Measurements from ENCODE around the gene GAS2L1. TPM values are rescaled to one million over a fixed set of nuclear protein-coding genes. Genes with fewer than 3 reads are reported as not detected.

GAS2L1 gene
- total and polyA plus RNA-seq, 2 of the 4 experiments (the other 2 are of a cell fraction) = 1.4 to 15.6 TPM

GRCh38 chr22:29269230-29269604 lies 37.2 kb upstream of the GAS2L1 start:
- Histone ChIP-seq H3K18ac (ENCODE audit: low read depth, low read length) (no peak overlapping the region), H4K91ac (ENCODE audit: insufficient read depth, low read depth, low read length) (no peak overlapping the region), H2BK20ac (ENCODE audit: low read depth, low read length) (no peak overlapping the region), H3K9me1 (ENCODE audit: insufficient read depth, low read length) (peaks cover 16% of the 10 kb centered on the region), H3K27ac (ENCODE audit: insufficient read depth, low read length) (peak overlapping the region; percentile 98), H3K14ac (replicated peaks; ENCODE audit: low read depth, low read length) (peak overlapping the region; percentile 70), H3K4me2 (ENCODE audit: low read depth, low read length) (peak overlapping the region; percentile 92), H3K79me1 (ENCODE audit: low read depth in 1 of 2, low read length in 2 of 2) (peaks cover 15 to 57% of the 10 kb centered on the region in 2 experiments), H3K4me3 (ENCODE audit: insufficient read depth, low read depth, low read length) (peak overlapping the region; percentile 75), H2AFZ (replicated peaks; ENCODE audit: low read length, poor library complexity) (no peak overlapping the region), H3K9me3 (ENCODE audit: control insufficient read depth, insufficient read depth, low read length) (no peaks in the 10 kb centered on the region), H2BK5ac (ENCODE audit: low read depth, low read length, poor library complexity, severe bottlenecking) (no peak overlapping the region), H3K4me1 (ENCODE audit: control insufficient read depth, insufficient read depth, low read length) (peaks cover 17% of the 10 kb centered on the region), H3K4ac (ENCODE audit: low read depth, low read length) (peak overlapping the region; percentile 95; the same call in 1 of the 2 replicates), H2AK5ac (ENCODE audit: low read depth, low read length) (peak overlapping the region; percentile 88; the same call in 1 of the 2 replicates), H3K23ac (ENCODE audit: low read depth, low read length) (peak overlapping the region; percentile 77), H3K9ac (ENCODE audit: low read depth, low read length) (peak overlapping the region; percentile 99), H4K5ac (ENCODE audit: low read depth, low read length) (no peak overlapping the region), H2BK15ac (ENCODE audit: low read depth, low read length) (no peak overlapping the region), H3K56ac (ENCODE audit: extremely low read depth, insufficient read depth, low read length) (peak overlapping the region; percentile 100), H2BK120ac (ENCODE audit: low read depth, low read length) (no peak overlapping the region), H2AK9ac (replicated peaks; ENCODE audit: low read depth, low read length, poor library complexity) (peak overlapping the region; percentile 62), H4K8ac (ENCODE audit: low read depth in 2 of 2, low read length in 2 of 2) (peak overlapping the region in 1 of 2 experiments; percentile 74; a peak in 2 of 4 replicates), H3K27me3 (ENCODE audit: control insufficient read depth, insufficient read depth, low read length) (no peaks in the 10 kb centered on the region), H4K20me1 (ENCODE audit: insufficient read depth, low read length) (peaks cover 58% of the 10 kb centered on the region), H3K36me3 (ENCODE audit: control insufficient read depth, insufficient read depth, low read length) (peaks cover 23% of the 10 kb centered on the region)
- DNase-seq = no peak
- no peak for TF ChIP-seq POLR2A (IDR thresholded peaks at IDR 0.05; ENCODE audit: low read depth, low read length)
- TF ChIP-seq RCOR1 (IDR thresholded peaks at IDR 0.05; ENCODE audit: insufficient replicate concordance, low read length) = no peak
- no peak for TF ChIP-seq USF2 (IDR thresholded peaks at IDR 0.05; ENCODE audit: low read depth, low read length)
- no peak for TF ChIP-seq CEBPB (IDR thresholded peaks at IDR 0.05; ENCODE audit: low read depth, low read length)
- no peak for TF ChIP-seq RFX5 (IDR thresholded peaks at IDR 0.05; ENCODE audit: low read depth, low read length)
- BruUV-seq (replicated peaks) = no TSS peak
- intact Hi-C loops (cut with micrococcal nuclease) = no loop called here
- dilution Hi-C loops (cut with HindIII; ENCODE audit: low sequenced_read_pairs, unreplicated experiment) = no loop called here
- no peak for ATAC-seq (ENCODE audit: low read depth)
- in situ Hi-C loops (cut with MboI; ENCODE audit: low sequenced_read_pairs) = no loop called here
- POLR2A ChIA-PET (ENCODE audit: unreplicated experiment) = no interaction called here
- CTCF ChIA-PET = no interaction called here
- no CpG with 5 or more reads among the region's 14 CpGs for WGBS, 2 experiments (ENCODE audit: extremely low coverage in 2 of 2, insufficient read length in 1 of 2)

All from IMR-90 (cell line).